CD4-positive, alpha-beta T cell treated with Interleukin-4 for 4 hours (primary cell): ENCODE results near the gene STIP1.
A peak's percentile ranks its signal among the peaks of the same experiment; 100 is the strongest.

Source experiments
- DNase-seq: peaks from one replicate; pipeline ENCODE4 v3.0.0-alpha.2; 2020

The STIP1 gene

GRCh38 chr11:64185693-64186491, at the start of gene STIP1:
TSS of gene STIP1 (plus strand) at chr11:64186171. CDS start at chr11:64186262, 91 bp downstream.
- peak; percentile 100 for DNase-seq

GRCh38 chr11:64136765-64137441, 49.1 kb upstream of the STIP1 start:
- DNase-seq = no peak

- DNase-seq = no peak
These were observed 47.6 kb upstream of the STIP1 start for GRCh38 chr11:64138398-64138797.

- DNase-seq = no peak
These were observed 46.9 kb upstream of the STIP1 start for GRCh38 chr11:64139049-64139448.

GRCh38 chr11:64140082-64140481, 45.9 kb upstream of the STIP1 start:
- no peak for DNase-seq

GRCh38 chr11:64141081-64141783, 44.7 kb upstream of the STIP1 start:
- no peak for DNase-seq

- no peak for DNase-seq
These were observed 41.1 kb upstream of the STIP1 start for GRCh38 chr11:64144587-64145472.

GRCh38 chr11:64146036-64146955, 39.7 kb upstream of the STIP1 start:
- DNase-seq = peak; percentile 54

GRCh38 chr11:64148226-64148916, 37.6 kb upstream of the STIP1 start:
- DNase-seq = peak; percentile 68

- no peak for DNase-seq
These were observed 36.9 kb upstream of the STIP1 start for GRCh38 chr11:64148917-64149617.

GRCh38 chr11:64150051-64150450, 35.9 kb upstream of the STIP1 start:
- no peak for DNase-seq

GRCh38 chr11:64150481-64151239, 35.3 kb upstream of the STIP1 start:
- DNase-seq = no peak

GRCh38 chr11:64151337-64151736, 34.6 kb upstream of the STIP1 start:
- DNase-seq = no peak

GRCh38 chr11:64152841-64153691, 32.9 kb upstream of the STIP1 start:
- DNase-seq = peak; percentile 43

- DNase-seq = no peak
These were observed 32.2 kb upstream of the STIP1 start for GRCh38 chr11:64153812-64154211.

GRCh38 chr11:64156235-64157011, 29.5 kb upstream of the STIP1 start:
- DNase-seq = no peak

- DNase-seq = no peak
These were observed 28.2 kb upstream of the STIP1 start for GRCh38 chr11:64157631-64158394.
